GM12891 (cell line): ENCODE data around the gene BRPF3.

Experiments
- DNase-seq: peaks from one replicate; pipeline ENCODE4 v3.0.0; 2011; ENCODE audit warnings: low spot score; ENCODE audit not compliant: insufficient read length
- FAIRE-seq: peaks from 2 replicates; lab custom pipeline; 2011; peaks lifted over from hg19 to GRCh38; lab: Jason Lieb, UNC
- PAX5 ChIP-seq: IDR thresholded peaks from 2 replicates; pipeline ENCODE4 v1.6.1; 2011; ENCODE audit warnings: low read length, moderate library complexity, mild to moderate bottlenecking; ENCODE audit not compliant: insufficient read depth, severe bottlenecking
- POLR2A ChIP-seq: IDR thresholded peaks from 2 replicates; pipeline ENCODE4 v1.6.1; 2011; ENCODE audit warnings: low read depth, low read length, control low read depth
- POLR2AphosphoS5 ChIP-seq: IDR thresholded peaks from 2 replicates; pipeline ENCODE4 v1.6.1; 2011; ENCODE audit warnings: low read depth, low read length, control low read depth
- POU2F2 ChIP-seq: IDR thresholded peaks from 2 replicates; pipeline ENCODE4 v1.6.1; 2011; ENCODE audit warnings: low read depth, mild to moderate bottlenecking, control low read depth, low read length, moderate library complexity
- SPI1 ChIP-seq: IDR thresholded peaks from 2 replicates; pipeline ENCODE4 v1.6.1; 2011; ENCODE audit warnings: low read depth, low read length, control low read depth
- TAF1 ChIP-seq: IDR thresholded peaks from 2 replicates; pipeline ENCODE4 v1.6.1; 2011; ENCODE audit warnings: low read depth, low read length, control low read depth

BRPF3 gene

DNA sequence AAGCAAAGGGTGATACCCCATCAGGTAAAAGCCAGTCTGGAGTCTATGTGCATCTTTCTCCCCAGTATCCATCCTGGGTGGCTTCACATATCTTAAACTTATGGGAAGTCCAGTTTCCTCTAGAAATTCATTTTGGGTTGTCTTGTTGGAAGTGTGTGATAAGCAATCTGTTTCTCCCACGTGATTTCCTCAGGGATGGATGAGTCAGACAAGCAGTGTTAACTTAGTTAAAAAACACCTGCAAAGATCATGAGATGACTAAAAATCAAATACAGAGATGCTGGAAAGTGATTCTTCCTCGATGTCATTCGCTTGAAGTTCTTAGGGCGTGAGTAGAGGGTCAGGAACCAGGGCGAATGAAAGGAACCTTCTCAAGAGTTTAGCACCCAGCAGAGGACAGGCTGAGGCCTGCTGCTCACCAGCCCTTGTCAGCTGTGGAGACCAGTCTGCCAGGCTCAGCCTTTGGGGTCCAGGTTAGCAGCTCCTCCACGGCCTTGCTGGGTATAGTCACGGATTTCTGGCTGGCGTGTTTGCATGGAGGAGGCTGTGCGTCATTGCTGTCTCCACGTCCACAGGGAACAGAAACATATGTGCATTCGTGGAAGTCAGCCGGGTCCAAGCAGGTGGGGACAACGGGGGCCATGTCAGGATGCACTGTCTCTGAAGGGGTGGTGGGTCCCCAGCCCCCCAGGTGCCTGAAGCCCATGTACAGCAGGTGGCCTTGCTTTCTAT is 70.5 kb downstream of the BRPF3 start:
- DNase-seq = no peak
- TF ChIP-seq SPI1 = no peak
- TF ChIP-seq TAF1 = no peak
- TF ChIP-seq PAX5 = no peak
- TF ChIP-seq POU2F2 = no peak
- TF ChIP-seq POLR2AphosphoS5 = no peak
- no peak for TF ChIP-seq POLR2A
- FAIRE-seq = no peak

DNA sequence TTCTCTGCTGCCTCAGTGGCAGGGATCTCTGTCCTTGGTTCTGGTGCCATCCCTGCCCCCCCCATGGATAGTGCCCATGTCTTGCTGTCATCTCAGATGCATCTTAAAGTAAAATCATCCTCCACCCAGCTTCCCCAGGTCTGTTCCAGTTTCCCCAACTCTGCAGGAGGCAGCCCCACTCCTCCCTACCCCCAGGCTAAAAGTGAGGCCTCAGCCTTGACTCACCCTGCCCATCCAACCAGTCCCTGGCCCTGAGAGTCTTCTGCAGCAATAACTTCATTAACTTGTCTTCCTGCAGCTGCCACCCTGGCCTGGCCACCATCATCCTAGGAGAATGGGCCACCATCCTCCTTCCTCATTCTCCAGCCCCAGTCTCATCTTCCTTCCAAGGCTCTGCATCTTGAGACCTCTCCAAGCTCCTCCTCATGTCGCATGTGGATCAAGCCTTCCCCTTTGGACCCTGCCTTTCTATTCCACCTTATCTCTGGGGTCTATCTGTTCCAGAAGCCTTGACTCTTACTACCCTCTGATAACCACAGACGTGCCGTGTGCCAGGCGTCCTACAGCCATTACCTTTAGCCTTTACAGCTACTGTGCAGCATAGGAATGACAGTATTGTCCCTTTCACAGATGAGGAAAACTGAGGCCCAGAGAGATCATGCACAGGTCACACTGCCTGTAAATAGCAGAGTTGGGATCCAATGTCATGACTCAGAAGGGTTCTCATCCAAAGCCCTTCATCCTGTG is 71.4 kb downstream of the BRPF3 start:
- DNase-seq (no peak), FAIRE-seq (no peak)
- TF ChIP-seq SPI1 (no peak), TAF1 (no peak), POLR2A (no peak), PAX5 (no peak), POU2F2 (no peak), POLR2AphosphoS5 (no peak)

DNA sequence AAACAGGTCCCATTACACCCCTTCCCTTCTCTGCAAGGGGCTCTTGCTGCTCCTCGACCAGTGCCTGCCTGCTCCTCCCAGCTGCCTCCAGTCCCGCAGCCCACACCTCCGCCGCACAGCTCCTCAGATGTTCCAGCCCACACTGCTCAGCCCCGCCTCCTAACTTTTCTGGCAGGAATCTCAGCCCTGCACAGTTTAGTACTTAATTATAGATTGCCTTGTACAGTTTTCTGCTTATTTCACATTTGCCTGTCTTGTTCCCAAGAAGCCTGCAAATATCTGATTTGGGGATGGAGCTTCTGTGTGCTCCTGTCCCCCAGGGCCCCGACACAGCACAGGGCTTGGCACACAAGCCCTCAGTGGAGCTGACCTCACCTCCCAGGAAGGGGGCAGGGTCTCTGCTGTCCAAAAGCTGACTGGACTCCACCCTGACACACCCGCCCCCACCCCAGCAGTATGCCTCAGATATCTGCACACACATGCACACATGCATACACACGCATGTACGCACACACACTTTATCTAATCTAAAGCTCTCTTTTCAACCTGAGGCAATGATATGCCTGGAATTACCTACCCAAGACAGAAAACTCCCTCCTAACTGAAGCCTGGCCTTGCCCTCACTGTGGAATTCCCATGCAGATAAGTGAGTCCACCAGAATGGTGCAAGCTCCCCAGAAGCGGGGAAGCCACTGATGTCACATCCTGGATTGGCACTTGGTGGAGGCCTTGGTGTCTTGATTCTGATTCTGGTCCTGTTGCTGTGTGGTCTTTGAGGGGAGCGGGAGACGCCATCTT is 72.1 kb downstream of the BRPF3 start:
- DNase-seq (no peak), FAIRE-seq (no peak)
- TF ChIP-seq POU2F2 (no peak), POLR2AphosphoS5 (no peak), POLR2A (no peak), TAF1 (no peak), SPI1 (no peak), PAX5 (no peak)

DNA sequence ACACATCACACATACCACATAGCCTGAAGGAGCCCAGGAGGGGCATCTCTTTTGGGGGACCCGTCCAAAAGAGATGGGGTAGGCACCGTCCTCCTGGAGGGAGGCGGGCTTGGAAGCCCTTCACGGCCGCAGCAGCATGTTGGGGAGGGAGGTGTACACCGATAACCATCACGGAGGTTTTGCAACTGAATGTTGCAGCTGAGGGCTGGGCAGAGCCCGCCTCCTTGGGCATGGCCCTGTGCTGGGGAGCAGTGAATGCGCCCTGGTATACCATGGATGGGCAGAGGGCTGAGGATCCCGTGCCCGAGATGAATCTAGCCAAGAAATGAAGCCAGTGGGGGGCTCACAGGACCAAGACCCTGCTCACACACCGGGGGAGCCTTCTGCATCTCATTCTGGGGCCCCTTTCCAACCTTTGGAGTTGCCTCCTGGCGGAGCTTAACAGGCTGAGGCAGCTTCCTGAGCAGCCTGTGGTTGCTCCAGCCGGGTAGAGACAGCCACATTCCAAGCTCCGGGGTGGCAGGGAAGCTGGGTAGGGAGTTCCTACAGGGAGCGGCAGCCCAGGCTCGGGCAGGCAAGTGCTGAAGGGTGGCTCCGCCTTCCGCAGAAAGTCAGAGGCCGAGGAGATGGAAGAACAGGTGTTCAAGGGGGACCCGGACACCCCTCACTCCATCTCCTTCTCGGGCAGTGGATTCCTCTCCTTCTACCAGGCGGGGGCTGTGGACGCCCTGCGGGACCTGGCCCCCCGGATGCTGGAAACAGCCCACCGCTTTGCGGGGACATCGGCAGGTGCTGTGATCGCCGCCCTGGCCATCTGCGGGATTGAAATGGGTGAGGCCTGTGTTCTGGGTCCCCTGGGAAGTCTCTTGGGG is 73.5 kb downstream of the BRPF3 start, which contains the start of gene PNPLA1:
Gene PNPLA1 (plus strand): TSS at position 227 of the 872 bp plus-strand sequence. CDS start 400 bp downstream, at position 627.
- FAIRE-seq = no peak
- no peak for DNase-seq
- no peak for TF ChIP-seq POU2F2
- TF ChIP-seq TAF1 = no peak
- no peak for TF ChIP-seq SPI1
- no peak for TF ChIP-seq POLR2AphosphoS5
- TF ChIP-seq PAX5 = no peak
- TF ChIP-seq POLR2A = no peak

DNA sequence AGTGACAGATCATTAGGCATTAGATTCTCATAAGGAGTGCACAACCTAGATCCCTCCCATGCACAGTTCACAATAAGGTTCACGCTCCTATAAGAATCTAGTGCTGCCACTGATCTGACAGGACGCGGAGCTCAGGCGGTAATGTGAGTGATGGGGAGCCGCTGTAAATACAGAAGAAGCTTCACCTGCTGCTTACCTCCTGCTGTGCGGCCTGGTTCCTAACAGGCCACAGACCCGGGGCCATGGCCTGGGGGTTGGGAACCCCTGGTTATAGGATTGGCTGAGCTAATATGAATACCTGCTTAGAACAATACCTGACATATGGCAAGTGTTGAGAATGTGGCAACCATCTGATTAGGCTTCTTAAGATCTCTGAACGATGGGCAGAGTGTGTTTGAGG is 75.7 kb downstream of the BRPF3 start:
- FAIRE-seq (no peak), DNase-seq (no peak)
- no peak for TF ChIP-seq POLR2AphosphoS5
- no peak for TF ChIP-seq POLR2A
- TF ChIP-seq PAX5 = no peak
- TF ChIP-seq TAF1 = no peak
- TF ChIP-seq POU2F2 = no peak
- TF ChIP-seq SPI1 = no peak

DNA sequence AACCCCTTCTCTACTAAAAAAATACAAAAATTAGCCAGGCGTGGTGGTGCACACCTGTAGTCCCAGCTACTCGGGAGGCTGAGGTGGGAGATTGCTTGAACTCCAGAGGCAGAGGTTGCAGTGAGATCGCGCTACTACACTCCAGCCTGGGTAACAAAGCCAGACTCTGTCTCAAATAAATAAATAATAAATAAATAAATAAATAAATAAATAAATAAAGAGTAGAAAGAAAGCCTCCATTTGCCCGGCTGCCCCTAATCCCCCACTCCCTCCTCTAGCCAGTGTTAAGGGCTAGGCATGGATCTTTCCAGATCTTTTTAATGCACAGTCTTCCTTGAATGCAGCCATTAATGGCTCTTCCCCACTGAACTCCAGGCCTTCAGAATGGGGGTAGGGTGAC is 76.5 kb downstream of the BRPF3 start:
- no peak for DNase-seq
- TF ChIP-seq SPI1 (no peak), TAF1 (no peak), PAX5 (no peak), POLR2A (no peak), POU2F2 (no peak), POLR2AphosphoS5 (no peak)
- FAIRE-seq = no peak

DNA sequence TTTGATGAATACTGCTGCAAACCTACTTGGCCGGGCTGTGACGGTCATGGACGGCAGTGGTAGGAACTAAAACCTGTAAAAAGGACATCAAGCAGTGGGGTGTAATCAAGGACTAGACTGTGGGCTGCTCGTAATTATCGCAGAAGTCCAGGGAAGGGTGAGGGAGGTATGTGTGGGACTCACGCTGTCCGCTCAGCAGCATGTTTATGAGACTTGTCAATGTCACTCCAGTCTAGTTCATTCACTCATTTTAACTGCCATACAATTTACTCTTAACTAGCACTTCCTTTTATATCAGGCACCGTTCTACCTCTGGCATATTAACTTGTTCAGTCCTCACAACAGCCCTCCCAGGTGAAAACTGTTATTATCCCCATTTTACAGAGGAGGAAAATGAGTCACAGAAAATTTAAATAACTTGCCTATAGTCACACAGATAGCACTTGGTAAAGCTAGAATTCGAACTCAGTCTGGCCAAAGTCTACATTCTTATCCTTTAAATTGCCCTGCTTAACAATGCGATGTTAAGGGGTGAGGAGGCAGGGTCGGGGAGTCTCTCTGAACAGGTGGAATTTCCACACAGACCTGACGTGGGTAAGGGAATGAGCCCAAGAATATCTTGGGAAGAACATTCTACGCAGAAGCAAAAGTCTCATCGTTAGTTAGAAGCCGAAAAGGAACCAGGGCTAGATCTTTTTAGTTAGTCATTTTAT is 77.4 kb downstream of the BRPF3 start:
- DNase-seq (no peak), FAIRE-seq (no peak)
- TF ChIP-seq POLR2A (no peak), POU2F2 (no peak), POLR2AphosphoS5 (no peak), SPI1 (no peak), PAX5 (no peak), TAF1 (no peak)
